ENCODE results near the gene NAT10. TPM values are rescaled to one million over a fixed set of nuclear protein-coding genes. Genes with fewer than 3 reads are reported as not detected.

The NAT10 gene
- total RNA-seq, 1 experiment from 2014 or later = 103 TPM

DNA sequence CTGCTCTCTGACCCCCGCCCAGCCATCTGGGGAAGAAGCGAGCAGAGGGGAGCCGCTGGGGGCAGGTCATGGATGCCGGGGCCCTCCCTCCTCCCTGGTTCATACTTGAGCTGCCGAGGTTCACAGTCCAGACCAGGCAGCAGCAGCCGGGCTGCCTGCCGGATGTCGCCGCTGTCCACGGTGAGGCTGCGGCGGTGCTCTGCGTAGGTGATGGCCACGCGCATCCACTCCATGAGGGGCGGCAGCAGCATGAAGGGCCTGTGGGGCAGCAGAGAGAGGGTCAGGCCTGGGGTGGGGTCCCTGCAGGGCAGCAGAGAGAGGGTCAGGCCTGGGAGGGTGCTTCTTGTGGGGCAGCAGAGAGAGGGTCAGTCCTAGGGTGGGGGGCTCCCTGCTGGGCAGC, 67.6 kb downstream of the NAT10 start:
- H2AFZ ChIP-seq (ENCODE audit: low read length) = no peak overlapping the region
- H2BK15ac ChIP-seq (ENCODE audit: low read depth, low read length) = no peak overlapping the region
- H3K79me2 ChIP-seq (ENCODE audit: insufficient read depth, low read length) = no peaks in the 10 kb centered on the region
- H2BK5ac ChIP-seq (ENCODE audit: insufficient read length, low read length) = no peak overlapping the region
- WGBS (ENCODE audit: extremely low coverage, insufficient read length, low lambda C conversion rate) = no CpG with 5 or more reads among the region's 16 CpGs
- no peak overlapping the region for H3K4me2 ChIP-seq (ENCODE audit: insufficient read depth, insufficient read length, low read length)
- no peaks in the 10 kb centered on the region for H4K20me1 ChIP-seq (ENCODE audit: control insufficient read depth, insufficient read depth, insufficient read length)
- Mint-ChIP-seq H3K27ac (no peak overlapping the region; a peak in 1 of 7 replicates), H3K4me3 (no peak overlapping the region), H3K27me3 (ENCODE audit: low read depth) (peaks cover 2% of the 10 kb centered on the region), H3K4me1 (peaks cover 6 to 10% of the 10 kb centered on the region in 2 experiments), H3K36me3 (ENCODE audit: insufficient read depth in 1 of 3, low read depth in 3 of 3) (no peaks in the 10 kb centered on the region; a peak in 1 of 7 replicates), H3K9me3 (no peaks in the 10 kb centered on the region)
- no peaks in the 10 kb centered on the region; the same call in 1 of the 2 replicates for H3K27me3 ChIP-seq (ENCODE audit: insufficient read depth, low read length)
- no peak overlapping the region for H3T11ph ChIP-seq (ENCODE audit: low read length)
- no peak overlapping the region; the same call in 1 of the 2 replicates for H3K14ac ChIP-seq (ENCODE audit: insufficient read depth, low read length)
- no peak overlapping the region for H3K56ac ChIP-seq (ENCODE audit: insufficient read length, low read depth, low read length)
- H3K23ac ChIP-seq (ENCODE audit: insufficient read length, low read depth, low read length) = no peak overlapping the region
- no peak for DNase-seq
- no peaks in the 10 kb centered on the region for H3K4me1 ChIP-seq (ENCODE audit: insufficient read depth, low read length)
- no peak overlapping the region for H3K18ac ChIP-seq (ENCODE audit: insufficient read length, low read depth, low read length)
- no peaks in the 10 kb centered on the region for H3K23me2 ChIP-seq (ENCODE audit: insufficient read length, low read depth, low read length, poor library complexity, severe bottlenecking)
- H4K91ac ChIP-seq (ENCODE audit: insufficient read length, low read depth, low read length) = no peak overlapping the region
- H3K9me3 ChIP-seq (ENCODE audit: control insufficient read depth, low read depth, low read length) = no peaks in the 10 kb centered on the region
- TF ChIP-seq CTCF (conservative IDR thresholded peaks at IDR 0.05) = no peak
- no peak overlapping the region for H2BK120ac ChIP-seq (ENCODE audit: low read depth, low read length, poor library complexity, severe bottlenecking)
- H3K9ac ChIP-seq (ENCODE audit: extremely low read depth, insufficient read length, low read length) = no peak overlapping the region
- no peaks in the 10 kb centered on the region for H3K79me1 ChIP-seq (ENCODE audit: insufficient read depth, low read depth, low read length, poor library complexity, severe bottlenecking)
- no peak overlapping the region for H4K5ac ChIP-seq (ENCODE audit: insufficient read length, low read depth, low read length)
- no peak overlapping the region for H3K4ac ChIP-seq (ENCODE audit: low read depth, low read length)
- no peak overlapping the region for H2BK20ac ChIP-seq (ENCODE audit: low read depth, low read length, poor library complexity, severe bottlenecking)
- H2AK5ac ChIP-seq (ENCODE audit: insufficient read length, low read length) = no peak overlapping the region
- no peak overlapping the region for H2BK12ac ChIP-seq (ENCODE audit: insufficient read length, low read depth, low read length)
- H4K8ac ChIP-seq (replicated peaks; ENCODE audit: insufficient read length, low read depth, low read length) = no peak overlapping the region
- H3K27ac ChIP-seq (ENCODE audit: insufficient read length, low read depth, low read length) = no peak overlapping the region

Data from H9 (cell line).